ENCODE measurements around the gene CTNNA2. TPM values are rescaled to one million over a fixed set of nuclear protein-coding genes. Genes with fewer than 3 reads are reported as not detected.

Gene CTNNA2
- total RNA-seq, 1 experiment from 2014 or later = 0.10 TPM

- DNase-seq (ENCODE audit: low spot score) = no peak
Observed at GRCh38 chr2:79916285-79916684, 403.4 kb downstream of the CTNNA2 start.

DNA sequence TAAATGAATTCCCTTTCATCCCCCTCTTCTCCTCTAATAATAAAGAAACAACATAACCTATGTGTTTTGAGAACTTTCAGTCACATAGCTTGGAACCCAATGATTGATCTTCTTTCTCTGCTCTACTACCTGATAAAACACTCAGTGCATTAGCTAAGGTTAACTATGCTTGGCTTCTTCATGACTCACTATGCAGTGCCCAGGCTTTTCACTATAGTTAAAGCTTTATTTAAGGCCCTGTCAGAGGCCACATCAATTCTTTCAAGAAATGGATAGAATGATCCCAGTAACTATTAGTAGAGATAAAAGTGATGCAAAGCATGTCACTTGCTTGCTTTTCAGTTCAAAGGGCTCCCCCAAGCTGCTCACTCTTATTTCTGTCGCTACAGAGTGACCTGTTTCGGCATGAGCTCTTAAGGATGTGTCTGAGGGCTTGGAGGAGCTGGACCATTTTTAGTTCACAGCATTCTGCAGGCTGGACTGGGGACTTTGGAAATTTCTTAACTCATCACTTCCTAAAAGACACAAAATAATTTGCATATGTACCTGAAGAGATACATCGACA, 407.7 kb downstream of the CTNNA2 start:
- DNase-seq (ENCODE audit: low spot score) = no peak

GRCh38 chr2:79929624-79930023, 416.8 kb downstream of the CTNNA2 start:
- DNase-seq (ENCODE audit: low spot score) = no peak

DNA sequence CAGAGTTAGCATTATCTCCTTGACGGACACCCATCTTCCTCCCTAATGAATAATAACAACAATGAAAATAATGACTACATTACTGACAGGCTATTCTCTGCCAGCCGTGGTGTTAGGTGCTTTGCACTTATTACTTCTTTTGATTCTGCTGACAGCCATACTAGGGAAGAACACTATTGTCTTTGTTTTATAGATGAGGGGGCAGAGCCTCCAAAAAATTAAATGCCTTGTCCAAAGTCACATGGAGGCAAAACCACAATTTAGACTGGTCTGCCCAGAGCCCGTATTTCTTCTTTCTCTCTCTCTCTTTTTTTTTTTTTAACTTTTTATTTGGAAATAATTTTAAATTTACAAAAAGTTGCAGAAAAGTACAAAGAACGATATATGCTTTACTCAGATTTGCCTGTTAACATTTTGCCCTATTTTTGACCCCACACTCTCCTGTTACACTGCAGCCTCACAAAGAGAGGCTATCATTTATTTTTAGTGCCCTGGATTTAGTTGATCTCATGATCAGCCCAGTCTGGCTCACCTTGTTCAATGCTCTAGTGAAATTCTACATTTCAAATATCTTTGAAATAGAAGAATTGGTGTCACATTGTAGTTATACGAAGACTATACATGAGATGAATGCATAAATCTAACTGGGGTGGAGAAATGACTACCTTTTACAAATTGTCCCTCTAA, 422.3 kb downstream of the CTNNA2 start:
- DNase-seq (ENCODE audit: low spot score) = no peak

- peak; percentile 77 for DNase-seq (ENCODE audit: low spot score)
Observed at GRCh38 chr2:79935771-79936657, 423.2 kb downstream of the CTNNA2 start.

GRCh38 chr2:79936715-79937114, 423.9 kb downstream of the CTNNA2 start:
- DNase-seq (ENCODE audit: low spot score) = no peak

- no peak for DNase-seq (ENCODE audit: low spot score)
Observed at GRCh38 chr2:79938648-79939047, 425.8 kb downstream of the CTNNA2 start.

DNA sequence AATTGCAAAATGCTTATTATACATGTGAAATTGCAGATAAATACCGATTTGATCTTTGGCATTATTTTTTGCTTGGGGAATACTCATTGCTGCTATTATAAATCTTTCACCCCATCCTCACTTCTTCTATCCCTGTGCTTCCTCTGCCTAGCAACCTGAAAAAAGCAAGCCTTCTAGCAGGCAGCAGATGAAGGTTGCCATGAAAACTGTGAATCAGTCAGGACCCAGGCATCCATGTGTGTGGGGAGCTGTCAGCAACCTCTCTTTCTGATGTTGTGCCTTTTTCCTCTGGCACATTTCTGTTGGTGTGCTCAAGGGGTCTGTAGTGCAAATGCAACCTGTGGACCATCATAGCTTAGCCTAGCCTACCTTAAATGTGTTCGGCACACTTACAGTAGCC, 427.5 kb downstream of the CTNNA2 start:
- no peak for DNase-seq (ENCODE audit: low spot score)

DNA sequence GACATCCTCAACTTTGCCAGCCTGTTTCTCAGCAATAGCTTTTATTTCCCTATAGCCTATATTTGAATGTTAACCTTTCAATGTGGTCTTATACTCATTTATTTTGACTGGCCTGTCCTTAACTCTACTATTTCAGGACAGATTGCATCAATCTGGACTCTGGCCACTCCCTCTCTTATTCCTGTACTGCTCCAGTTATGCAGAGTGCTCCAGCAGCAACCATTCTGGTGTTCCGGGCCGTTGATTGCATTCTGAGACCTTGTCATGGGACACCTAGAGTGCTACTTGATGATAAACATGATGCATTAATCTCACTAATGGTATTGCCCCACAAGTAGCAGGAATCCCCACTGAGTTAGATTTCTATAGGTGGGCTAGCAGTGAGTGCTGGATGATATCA, 428.3 kb downstream of the CTNNA2 start:
- no peak for DNase-seq (ENCODE audit: low spot score)

DNA sequence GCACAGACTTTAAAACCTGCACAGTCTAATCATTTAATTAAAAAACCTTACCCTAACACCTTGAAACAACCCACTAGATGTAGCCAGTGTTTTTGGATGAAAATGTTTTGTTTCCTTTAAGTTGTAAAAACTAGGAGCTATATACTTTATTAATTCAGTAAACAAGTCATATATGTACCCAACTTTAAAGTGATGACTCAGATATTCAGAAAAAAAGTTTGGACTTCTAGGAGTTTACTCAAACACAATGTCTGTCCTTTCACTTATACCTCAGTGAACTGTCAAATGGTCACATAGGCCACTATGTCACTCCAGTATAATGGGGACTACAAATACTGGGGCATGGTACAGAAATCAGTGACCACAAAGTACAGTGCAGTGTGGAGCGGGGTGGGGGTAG, 431.4 kb downstream of the CTNNA2 start:
- DNase-seq (ENCODE audit: low spot score) = no peak

DNA sequence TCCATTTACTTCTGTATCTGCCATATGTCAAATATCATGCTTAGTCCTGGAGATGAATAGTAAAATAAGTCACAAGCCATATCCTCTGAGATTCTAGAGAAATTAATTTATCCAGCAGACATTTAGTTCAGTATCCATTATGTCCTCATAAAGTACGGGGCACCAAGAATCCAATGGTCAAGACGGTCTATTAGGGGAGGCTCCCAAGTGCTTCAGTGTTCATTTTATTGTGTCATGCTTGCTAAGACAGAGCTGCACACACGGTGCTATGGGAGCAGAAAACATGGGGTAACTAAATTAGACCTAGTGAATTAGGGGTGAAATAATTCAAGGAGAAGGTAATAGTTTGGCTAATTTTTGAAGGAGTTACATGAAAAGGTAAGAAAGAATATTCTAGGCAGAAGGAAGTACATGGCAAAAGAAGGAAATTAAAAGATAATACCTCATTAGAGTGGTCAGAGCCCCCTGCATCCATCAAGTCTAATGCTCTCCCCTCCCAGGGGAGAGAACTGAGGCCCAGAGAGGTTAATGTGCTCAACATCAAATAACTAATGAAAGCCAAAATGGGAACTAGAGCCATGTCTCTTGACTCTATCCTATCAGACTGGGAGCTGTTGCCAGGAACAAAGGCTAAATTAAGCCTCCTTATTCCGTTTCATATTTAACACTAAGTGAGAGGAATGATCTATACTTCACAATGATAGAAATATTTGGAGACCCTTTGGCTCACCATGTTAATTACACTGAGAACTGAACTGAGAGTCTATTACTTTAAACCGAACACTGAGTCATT, 433.0 kb downstream of the CTNNA2 start:
- DNase-seq (ENCODE audit: low spot score) = no peak

- DNase-seq (ENCODE audit: low spot score) = no peak
Observed at GRCh38 chr2:79947751-79948150, 434.9 kb downstream of the CTNNA2 start.

DNA sequence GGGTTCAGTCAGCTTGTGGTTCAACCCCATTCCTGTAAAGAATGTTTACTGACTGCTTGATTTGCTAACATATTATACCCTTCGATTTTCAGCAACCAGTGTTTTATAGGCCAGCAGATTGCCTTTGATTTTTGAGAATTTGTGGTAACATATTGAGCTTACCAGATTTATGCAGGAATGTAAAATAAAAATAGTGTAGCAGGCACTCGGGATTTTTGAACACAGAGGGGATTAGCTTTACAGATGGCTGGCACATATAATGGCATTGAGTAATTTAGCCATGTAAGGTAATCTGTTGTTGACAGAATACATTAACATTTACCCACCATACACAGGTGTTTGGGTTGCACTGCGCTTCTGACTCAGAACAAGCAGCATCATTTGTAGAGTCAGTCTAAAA, 437.7 kb downstream of the CTNNA2 start:
- no peak for DNase-seq (ENCODE audit: low spot score)

GRCh38 chr2:79952616-79953015, 439.8 kb downstream of the CTNNA2 start:
- DNase-seq (ENCODE audit: low spot score) = no peak

GRCh38 chr2:79960035-79960434, 447.2 kb downstream of the CTNNA2 start:
- DNase-seq (ENCODE audit: low spot score) = no peak

DNA sequence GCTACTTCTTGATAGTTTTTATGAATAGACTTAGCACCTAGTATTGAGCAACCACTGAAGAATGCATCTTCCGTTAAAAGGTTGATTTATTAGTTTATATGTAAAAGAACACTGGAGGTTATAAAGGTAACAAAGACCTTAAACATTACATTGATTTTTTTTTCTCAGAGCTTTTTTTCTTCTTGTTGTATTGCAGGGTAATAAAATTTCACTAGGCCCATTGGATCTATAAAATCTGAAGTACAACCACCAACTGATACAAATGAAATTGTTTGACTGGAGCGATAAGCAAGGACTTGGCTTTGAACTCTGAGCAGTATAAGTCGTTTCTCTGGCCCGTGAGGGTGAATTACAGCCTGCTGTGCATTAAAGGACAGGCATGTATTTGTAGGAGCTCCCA, 447.7 kb downstream of the CTNNA2 start:
- DNase-seq (ENCODE audit: low spot score) = peak; percentile 47

- DNase-seq (ENCODE audit: low spot score) = no peak
Observed at GRCh38 chr2:79964966-79965365, 452.1 kb downstream of the CTNNA2 start.

DNA sequence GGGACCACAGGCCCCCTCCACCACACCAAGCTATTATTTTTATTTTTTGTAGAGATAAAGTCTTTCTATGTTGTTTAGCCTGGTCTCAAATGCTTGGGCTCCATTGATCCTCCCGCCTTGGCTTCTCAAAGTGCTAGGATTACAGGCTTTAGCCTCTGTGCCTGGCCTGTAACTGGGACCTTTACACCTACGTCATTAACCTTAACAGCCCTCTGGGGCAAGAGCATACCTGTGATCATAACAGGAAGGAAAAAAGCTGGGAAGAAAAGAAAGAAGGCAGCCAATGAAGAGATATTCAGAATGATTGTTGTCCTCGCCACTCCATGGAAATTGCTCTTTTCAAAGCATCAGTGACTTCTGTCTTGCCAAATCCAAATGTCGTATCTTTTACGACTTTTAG, 453.5 kb downstream of the CTNNA2 start:
- DNase-seq (ENCODE audit: low spot score) = no peak

DNA sequence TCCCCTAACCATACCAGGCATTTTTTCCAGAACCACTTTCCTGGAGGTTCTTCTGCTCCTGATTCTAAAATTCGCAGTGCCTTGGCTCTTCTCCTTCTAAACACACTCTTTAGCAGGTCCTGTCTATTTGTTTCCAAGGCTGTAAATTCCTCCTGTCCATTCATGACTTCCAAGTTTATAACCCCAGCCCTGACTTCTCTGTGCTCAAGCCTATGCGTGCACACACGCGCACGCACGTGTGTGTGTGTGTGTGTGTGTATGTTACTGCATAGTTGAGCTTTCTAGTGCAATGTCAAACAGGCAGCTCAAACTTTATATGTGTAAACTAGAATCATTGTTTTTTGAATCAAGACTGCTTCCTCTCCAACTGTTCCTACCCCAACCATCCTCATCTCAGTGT, 454.0 kb downstream of the CTNNA2 start:
- DNase-seq (ENCODE audit: low spot score) = no peak

DNA sequence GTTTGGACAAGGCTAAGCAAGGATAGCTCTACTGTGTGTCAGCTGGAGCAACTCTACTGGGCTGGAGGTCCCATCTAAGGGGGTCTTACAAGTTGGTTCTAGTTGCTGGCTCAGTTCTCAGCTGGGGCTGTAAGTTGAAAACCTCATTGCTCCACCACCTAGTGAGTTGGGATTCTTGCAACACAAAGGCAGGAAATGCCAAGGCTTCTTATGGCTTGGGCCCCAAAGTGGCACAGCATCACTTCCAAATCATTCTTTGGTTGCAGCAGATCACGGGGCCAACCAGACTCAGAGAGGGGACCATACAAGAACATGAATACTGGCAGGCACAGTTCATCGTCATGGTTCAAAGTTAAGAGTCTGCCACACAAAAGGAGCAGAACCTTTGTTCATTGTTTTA, 459.0 kb downstream of the CTNNA2 start:
- no peak for DNase-seq (ENCODE audit: low spot score)

- no peak for DNase-seq (ENCODE audit: low spot score)
Observed at GRCh38 chr2:79972661-79973060, 459.8 kb downstream of the CTNNA2 start.

Data from HT-29 (cell line).